ENCODE data around the gene HOXA11.
A peak's percentile ranks its signal among the peaks of the same experiment; 100 is the strongest.

DNA sequence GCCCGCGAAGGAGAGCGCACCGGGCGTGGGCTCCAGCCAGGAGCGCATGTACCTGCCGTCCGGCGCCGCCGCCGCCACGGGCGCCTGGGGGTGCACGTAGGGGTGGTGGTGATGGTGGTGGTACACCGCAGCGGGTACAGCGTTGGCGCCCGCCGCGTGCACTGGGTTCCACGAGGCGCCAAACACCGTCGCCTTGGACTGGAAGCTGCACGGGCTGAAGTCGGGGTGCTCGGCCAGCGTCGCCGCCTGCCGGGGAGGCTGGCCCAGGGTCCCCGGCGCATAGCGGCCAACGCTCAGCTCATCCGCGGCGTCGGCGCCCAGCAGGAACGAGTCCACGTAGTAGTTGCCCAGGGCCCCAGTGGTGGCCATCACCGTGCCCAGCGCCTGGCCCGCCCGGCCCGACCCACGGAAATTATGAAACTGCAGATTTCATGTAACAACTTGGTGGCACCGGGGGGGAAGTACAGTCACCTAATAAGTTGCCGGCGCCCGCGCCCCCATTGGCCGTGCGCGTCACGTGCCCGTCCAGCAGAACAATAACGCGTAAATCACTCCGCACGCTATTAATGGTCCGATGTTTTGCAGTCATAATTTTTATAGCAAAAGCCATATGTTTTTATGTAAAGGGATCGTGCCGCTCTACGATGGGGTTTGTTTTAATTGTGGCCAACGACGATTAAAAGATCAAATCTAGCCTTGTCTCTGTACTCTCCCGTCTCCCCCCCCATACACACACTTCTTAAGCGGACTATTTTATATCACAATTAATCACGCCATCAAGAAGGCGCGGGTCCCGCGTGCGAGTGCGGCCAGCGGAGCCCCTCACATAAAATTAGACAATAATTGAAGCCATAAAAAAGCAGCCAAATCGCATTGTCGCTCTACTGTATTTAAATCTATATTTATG, 19.7 kb downstream of the HOXA11 start, which contains the start of gene HOXA9:
- TF ChIP-seq, protein P1, sequence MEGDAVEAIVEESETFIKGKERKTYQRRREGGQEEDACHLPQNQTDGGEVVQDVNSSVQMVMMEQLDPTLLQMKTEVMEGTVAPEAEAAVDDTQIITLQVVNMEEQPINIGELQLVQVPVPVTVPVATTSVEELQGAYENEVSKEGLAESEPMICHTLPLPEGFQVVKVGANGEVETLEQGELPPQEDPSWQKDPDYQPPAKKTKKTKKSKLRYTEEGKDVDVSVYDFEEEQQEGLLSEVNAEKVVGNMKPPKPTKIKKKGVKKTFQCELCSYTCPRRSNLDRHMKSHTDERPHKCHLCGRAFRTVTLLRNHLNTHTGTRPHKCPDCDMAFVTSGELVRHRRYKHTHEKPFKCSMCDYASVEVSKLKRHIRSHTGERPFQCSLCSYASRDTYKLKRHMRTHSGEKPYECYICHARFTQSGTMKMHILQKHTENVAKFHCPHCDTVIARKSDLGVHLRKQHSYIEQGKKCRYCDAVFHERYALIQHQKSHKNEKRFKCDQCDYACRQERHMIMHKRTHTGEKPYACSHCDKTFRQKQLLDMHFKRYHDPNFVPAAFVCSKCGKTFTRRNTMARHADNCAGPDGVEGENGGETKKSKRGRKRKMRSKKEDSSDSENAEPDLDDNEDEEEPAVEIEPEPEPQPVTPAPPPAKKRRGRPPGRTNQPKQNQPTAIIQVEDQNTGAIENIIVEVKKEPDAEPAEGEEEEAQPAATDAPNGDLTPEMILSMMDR (conservative IDR thresholded peaks at IDR 0.05; ENCODE audit: low read depth, low read length) = no peak
- TF ChIP-seq EZH2phosphoT487 (IDR thresholded peaks at IDR 0.05; ENCODE audit: borderline replicate concordance, low read length) = peak; percentile 38; the same call in 1 of the 2 replicates

All from PC-3 (cell line).